Natural killer cell (primary cell): ENCODE data around the gene EHD2. TPM values are rescaled to one million over a fixed set of nuclear protein-coding genes. Genes with fewer than 3 reads are reported as not detected.
A peak's percentile ranks its signal among the peaks of the same experiment; 100 is the strongest.
"Not testable (repeated sequence)": the region's sequence is repeated elsewhere in the genome, so short reads cannot be mapped to it uniquely, and the experiment has no call there.

Experiments used
- ATAC-seq, 3 donors: fragments of 150-1000 bp in 2 of 3; fragments of 200-7000 bp in 1 of 3; cut with Tn5 transposase; 1 replicate in 1 of 3; 2 replicates in 2 of 3; pipeline ENCODE4 v1.10.0; 2021; ENCODE audit warnings: mild to moderate bottlenecking in 2 of 3, moderate library complexity in 2 of 3
- DNase-seq, 2 donors: peaks; one replicate each; pipeline versions ENCODE4 v3.0.0 to v3.0.0-alpha.2; 2013 to 2021; ENCODE audit warnings: mixed read lengths in 1 of 2
- H3K27ac ChIP-seq: one replicate; pipeline ENCODE4 v1.5.1; 2013; ENCODE audit warnings: mild to moderate bottlenecking, low read length
- H3K27me3 ChIP-seq: one replicate; pipeline ENCODE4 v1.6.1; 2013; ENCODE audit warnings: low read length; ENCODE audit not compliant: control insufficient read depth, insufficient read depth
- H3K36me3 ChIP-seq: one replicate; pipeline ENCODE4 v1.6.1; 2013; ENCODE audit warnings: low read length; ENCODE audit not compliant: control insufficient read depth, insufficient read depth
- H3K4me1 ChIP-seq: one replicate; pipeline ENCODE4 v1.6.1; 2013; ENCODE audit warnings: low read length; ENCODE audit not compliant: control insufficient read depth, insufficient read depth
- H3K4me3 ChIP-seq: one replicate; pipeline ENCODE4 v1.5.1; 2013; ENCODE audit warnings: low read length
- H3K9me3 ChIP-seq: one replicate; pipeline ENCODE4 v1.6.1; 2013; ENCODE audit warnings: low read length; ENCODE audit not compliant: control insufficient read depth, insufficient read depth
- H3K27ac Mint-ChIP-seq, 2 donors: one replicate each; pipeline ENCODE4 v1.8.0; 2022; ENCODE audit warnings: mild to moderate bottlenecking in 2 of 2, mixed read lengths in 2 of 2, moderate library complexity in 1 of 2
- H3K27me3 Mint-ChIP-seq, 2 donors: one replicate each; pipeline ENCODE4 v1.8.0; 2022; ENCODE audit warnings: low read depth in 2 of 2, mixed read lengths in 2 of 2
- H3K36me3 Mint-ChIP-seq: one replicate; pipeline ENCODE4 v1.8.0; 2022; ENCODE audit warnings: mixed read lengths
- H3K4me1 Mint-ChIP-seq, 2 donors: one replicate each; pipeline ENCODE4 v1.8.0; 2022; ENCODE audit warnings: mixed read lengths in 2 of 2
- H3K4me3 Mint-ChIP-seq: one replicate; pipeline ENCODE4 v1.8.0; 2022; ENCODE audit warnings: mild to moderate bottlenecking, moderate library complexity, mixed read lengths
- H3K9me3 Mint-ChIP-seq, 2 donors: one replicate each; pipeline ENCODE4 v1.8.0; 2022; ENCODE audit warnings: mixed read lengths in 2 of 2
- CTCF ChIP-seq: fragments of 200-600 bp; IDR thresholded peaks from one replicate; pipeline ENCODE4 v1.8.0; 2022; ENCODE audit warnings: antibody characterized with exemption
- WGBS: methylation state at CpG from one replicate; pipeline ENCODE4 v1.1.7; 2013; ENCODE audit warnings: missing lambda C conversion rate; ENCODE audit not compliant: insufficient coverage; 5-methylcytosine and 5-hydroxymethylcytosine counted together
- intact Hi-C: fragments of 100-400 bp; cut with micrococcal nuclease; formaldehyde crosslinking; loops from one replicate; pipeline ENCODE4 v1.14.2; 2022
- total RNA-seq, 4 donors: library from RNA; stranded (reverse); fragments of 120-200 nt in 1 of 4; gene quantifications; one replicate each; pipeline versions ENCODE4 v1.2.3 to v1.2.4, GENCODE V29; 2013 to 2022

The EHD2 gene
- total RNA-seq, 3 donors from 2014 or later (not counting 1 experiment from before 2014, with no cell fraction given): 0.09 to 0.40 (median 0.12) TPM

- Mint-ChIP-seq H3K27me3 (no peaks in the 10 kb centered on the region), H3K4me3 (no peak overlapping the region), H3K36me3 (no peaks in the 10 kb centered on the region), H3K27ac (no peak overlapping the region), H3K9me3 (no peaks in the 10 kb centered on the region), H3K4me1 (peaks cover 0 to 5% of the 10 kb centered on the region in 2 donors)
- no peak overlapping the region for H3K4me3 ChIP-seq
- H3K36me3 ChIP-seq: no peaks in the 10 kb centered on the region
- no peak overlapping the region for H3K27ac ChIP-seq
- intact Hi-C loops: loop anchor here (2.0 kb wide), 1 partner anchor 21 kb away; no protein-coding TSS in a partner anchor
- TF ChIP-seq CTCF: no peak
- H3K27me3 ChIP-seq: no peaks in the 10 kb centered on the region
- WGBS: 0% methylated on average over 1 of the region's 2 CpGs
- H3K4me1 ChIP-seq: no peaks in the 10 kb centered on the region
- H3K9me3 ChIP-seq: no peaks in the 10 kb centered on the region
- ATAC-seq (no peak), DNase-seq (no peak)
Observed at GRCh38 chr19:47767349-47767748, 54.1 kb downstream of the EHD2 start.

GRCh38 chr19:47768604-47769003, 55.4 kb downstream of the EHD2 start:
- Mint-ChIP-seq H3K4me1 (peaks cover 0 to 5% of the 10 kb centered on the region in 2 donors), H3K36me3 (no peaks in the 10 kb centered on the region), H3K27ac (no peak overlapping the region), H3K4me3 (no peak overlapping the region), H3K27me3 (no peaks in the 10 kb centered on the region), H3K9me3 (no peaks in the 10 kb centered on the region)
- Histone ChIP-seq H3K4me1 (no peaks in the 10 kb centered on the region), H3K36me3 (no peaks in the 10 kb centered on the region), H3K27me3 (no peaks in the 10 kb centered on the region), H3K9me3 (no peaks in the 10 kb centered on the region), H3K27ac (no peak overlapping the region), H3K4me3 (no peak overlapping the region)
- no peak for ATAC-seq
- no peak for TF ChIP-seq CTCF
- 89% methylated on average over 2 of the region's 2 CpGs for WGBS
- DNase-seq: peak in 1 of 2 donors; percentile 5
- intact Hi-C loops: no loop called here

- Histone ChIP-seq H3K27ac (no peak overlapping the region), H3K4me1 (no peaks in the 10 kb centered on the region), H3K4me3 (no peak overlapping the region), H3K36me3 (no peaks in the 10 kb centered on the region), H3K27me3 (no peaks in the 10 kb centered on the region), H3K9me3 (no peaks in the 10 kb centered on the region)
- Mint-ChIP-seq H3K27ac (no peak overlapping the region), H3K27me3 (no peaks in the 10 kb centered on the region), H3K36me3 (no peaks in the 10 kb centered on the region), H3K4me1 (peaks cover 0 to 5% of the 10 kb centered on the region in 2 donors), H3K4me3 (no peak overlapping the region), H3K9me3 (no peaks in the 10 kb centered on the region)
- WGBS: 92% methylated on average over 2 of the region's 3 CpGs
- ATAC-seq (no peak), DNase-seq (no peak)
- intact Hi-C loops: no loop called here
- TF ChIP-seq CTCF: no peak
Observed at GRCh38 chr19:47769534-47769933, 56.3 kb downstream of the EHD2 start.

- ATAC-seq: not testable (repeated sequence)
- 89% methylated on average over 6 of the region's 6 CpGs for WGBS
Observed at GRCh38 chr19:47771291-47771690, 58.1 kb downstream of the EHD2 start.

More at GRCh38 chr19:47771291-47771690, 58.1 kb downstream of the EHD2 start:
- H3K4me3 Mint-ChIP-seq, intact Hi-C loops, H3K27ac ChIP-seq, H3K9me3 ChIP-seq, H3K9me3 Mint-ChIP-seq, H3K27ac Mint-ChIP-seq, DNase-seq, H3K4me1 Mint-ChIP-seq, H3K36me3 ChIP-seq, H3K27me3 Mint-ChIP-seq, H3K36me3 Mint-ChIP-seq, H3K4me3 ChIP-seq, H3K27me3 ChIP-seq, H3K4me1 ChIP-seq: not testable (repeated sequence)
